ENCODE measurements around the gene CFAP97D1. TPM values are rescaled to one million over a fixed set of nuclear protein-coding genes. Genes with fewer than 3 reads are reported as not detected.

Gene CFAP97D1
- total and polyA plus RNA-seq, 7 experiments from 2014 or later: not detected

DNA sequence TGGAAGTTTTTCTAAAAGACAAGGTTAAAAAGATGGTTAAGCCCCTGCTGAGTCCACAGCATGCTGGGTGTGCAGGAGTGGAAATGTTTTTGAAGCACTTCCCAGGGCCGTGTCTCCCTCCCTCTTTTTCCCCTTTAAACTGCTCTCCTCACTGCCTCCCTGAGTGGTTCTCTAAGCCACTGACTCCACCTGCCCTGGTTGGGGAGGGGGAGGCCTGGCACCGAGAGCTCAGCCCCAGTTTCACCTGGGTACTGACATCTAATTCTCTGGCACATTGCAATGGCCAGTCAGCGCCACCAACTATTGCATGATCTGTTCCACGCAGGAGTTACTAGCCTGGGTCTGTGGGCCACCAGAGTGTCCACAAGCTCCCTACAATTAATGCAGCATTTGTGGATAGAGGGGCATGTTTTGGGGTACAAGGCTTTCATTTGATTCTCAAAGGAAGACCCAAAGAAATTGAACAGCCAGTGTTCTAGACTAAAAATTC is 30.0 kb downstream of the CFAP97D1 start:
- no peak for DNase-seq
- Histone ChIP-seq H3K9me3 (ENCODE audit: control insufficient read depth in 2 of 3, low read length in 3 of 3) (no peaks in the 10 kb centered on the region), H3K27ac (ENCODE audit: low read depth, low read length) (no peak overlapping the region), H3K27me3 (ENCODE audit: control insufficient read depth in 2 of 2, insufficient read depth in 2 of 2, low read length in 2 of 2) (no peaks in the 10 kb centered on the region), H3K36me3 (ENCODE audit: control insufficient read depth in 2 of 3, insufficient read depth in 3 of 3, low read length in 3 of 3) (no peaks in the 10 kb centered on the region), H3K4me1 (ENCODE audit: control insufficient read depth in 2 of 2, insufficient read depth in 2 of 2, low read length in 2 of 2) (no peaks in the 10 kb centered on the region), H3K4me3 (ENCODE audit: low read length) (no peak overlapping the region)
- intact Hi-C loops (cut with micrococcal nuclease): no loop called here
- CTCF ChIA-PET: no interaction called here
- Mint-ChIP-seq H3K27ac (no peak overlapping the region), H3K27me3 (peaks cover 0 to 22% (median 3%) of the 10 kb centered on the region in 5 donors), H3K4me3 (no peak overlapping the region), H3K36me3 (no peaks in the 10 kb centered on the region), H3K4me1 (peaks cover 0 to 3% (median 0%) of the 10 kb centered on the region in 7 donors), H3K9me3 (no peaks in the 10 kb centered on the region)
- POLR2A ChIA-PET: no interaction called here
- ATAC-seq: no peak

DNA sequence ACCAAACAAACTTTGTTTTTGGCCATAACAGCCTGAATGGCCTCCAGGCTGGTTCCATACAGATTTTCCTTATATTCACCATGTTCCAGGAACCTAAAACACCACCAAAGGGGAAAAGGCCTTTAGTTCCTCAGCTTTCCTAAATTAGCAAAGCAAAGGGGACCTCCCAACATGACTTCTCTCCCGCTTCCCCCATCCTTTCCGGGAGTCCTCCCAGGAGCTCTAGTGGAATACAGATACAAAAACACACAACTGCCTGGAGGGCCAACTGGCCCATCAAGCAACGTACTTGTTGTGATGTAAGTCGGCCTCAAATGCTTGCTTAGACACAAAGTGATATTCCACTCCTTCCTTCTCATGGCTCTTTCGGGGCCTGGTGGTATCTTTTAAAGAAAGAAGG is 30.6 kb downstream of the CFAP97D1 start:
- CTCF ChIA-PET: no interaction called here
- no peak overlapping the region for H3K27ac Mint-ChIP-seq

DNA sequence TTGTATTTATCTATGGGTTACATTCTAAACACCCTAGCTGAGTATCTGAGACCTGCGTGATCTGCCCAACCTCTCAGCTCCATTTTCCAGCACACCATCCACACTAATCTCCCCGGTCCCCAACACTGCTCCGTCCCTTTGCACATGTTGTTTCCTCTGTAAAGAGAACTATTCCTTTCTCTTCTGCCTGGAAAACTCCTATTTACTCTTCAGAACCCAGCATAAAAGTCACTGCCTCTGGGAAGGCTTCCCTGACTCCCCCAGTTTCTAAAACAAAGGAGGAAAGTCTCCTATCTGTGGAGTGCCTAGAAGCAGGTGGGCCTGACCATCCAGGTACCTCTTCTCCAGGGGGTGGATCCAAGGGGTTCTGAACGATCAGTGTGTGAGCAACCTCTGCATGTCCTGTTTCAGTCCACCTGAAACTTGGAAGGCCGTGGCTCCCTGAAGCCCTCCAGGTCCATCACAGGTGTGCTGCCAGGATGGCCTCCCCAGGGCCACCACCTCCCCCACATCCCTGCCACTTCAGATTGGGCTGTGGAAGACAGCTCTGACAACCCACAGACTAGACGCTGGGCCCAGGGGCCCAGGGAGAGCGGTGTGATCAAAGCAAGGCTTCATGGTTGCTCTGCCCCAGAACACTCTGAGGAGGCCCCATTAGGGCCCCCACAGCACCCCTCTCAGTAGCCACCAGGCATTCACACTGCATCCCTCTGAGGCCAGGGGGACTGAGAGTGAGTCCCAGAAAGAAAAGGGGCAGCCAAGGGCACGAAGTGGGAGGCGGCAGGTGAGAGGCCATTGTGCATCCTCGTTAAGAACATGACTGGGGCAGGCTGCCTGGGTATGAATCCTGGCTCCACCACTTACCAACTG is 32.4 kb downstream of the CFAP97D1 start:
- POLR2A ChIA-PET: no interaction called here
- DNase-seq (no peak), ATAC-seq (no peak)
- CTCF ChIA-PET: no interaction called here
- no peak overlapping the region for H3K4me3 ChIP-seq (ENCODE audit: low read length)
- Mint-ChIP-seq H3K9me3 (no peaks in the 10 kb centered on the region), H3K4me3 (no peak overlapping the region), H3K27ac (no peak overlapping the region), H3K4me1 (peaks cover 0 to 3% (median 0%) of the 10 kb centered on the region in 7 donors), H3K36me3 (no peaks in the 10 kb centered on the region), H3K27me3 (peaks cover 0 to 15% (median 0%) of the 10 kb centered on the region in 5 donors)
- no peaks in the 10 kb centered on the region for H3K4me1 ChIP-seq (ENCODE audit: control insufficient read depth in 2 of 2, insufficient read depth in 2 of 2, low read length in 2 of 2)
- H3K9me3 ChIP-seq (ENCODE audit: control insufficient read depth in 2 of 3, low read length in 3 of 3): no peaks in the 10 kb centered on the region
- no peaks in the 10 kb centered on the region for H3K36me3 ChIP-seq (ENCODE audit: control insufficient read depth in 2 of 3, insufficient read depth in 3 of 3, low read length in 3 of 3)
- no peak overlapping the region for H3K27ac ChIP-seq (ENCODE audit: low read depth, low read length)
- intact Hi-C loops (cut with micrococcal nuclease): no loop called here
- no peaks in the 10 kb centered on the region for H3K27me3 ChIP-seq (ENCODE audit: control insufficient read depth in 2 of 2, insufficient read depth in 2 of 2, low read length in 2 of 2)

More for the DNA sequence above, 30.6 kb downstream of the CFAP97D1 start:
- Mint-ChIP-seq H3K4me1 (peaks cover 0 to 3% (median 0%) of the 10 kb centered on the region in 7 donors), H3K9me3 (no peaks in the 10 kb centered on the region), H3K27me3 (peaks cover 0 to 16% (median 0%) of the 10 kb centered on the region in 5 donors), H3K36me3 (no peaks in the 10 kb centered on the region), H3K4me3 (no peak overlapping the region)
- H3K4me1 ChIP-seq (ENCODE audit: control insufficient read depth in 2 of 2, insufficient read depth in 2 of 2, low read length in 2 of 2): no peaks in the 10 kb centered on the region
- H3K27me3 ChIP-seq (ENCODE audit: control insufficient read depth in 2 of 2, insufficient read depth in 2 of 2, low read length in 2 of 2): no peaks in the 10 kb centered on the region
- intact Hi-C loops (cut with micrococcal nuclease): no loop called here
- DNase-seq: no peak
- ATAC-seq: no peak
- H3K9me3 ChIP-seq (ENCODE audit: control insufficient read depth in 2 of 3, low read length in 3 of 3): no peaks in the 10 kb centered on the region
- H3K4me3 ChIP-seq (ENCODE audit: low read length): no peak overlapping the region
- H3K36me3 ChIP-seq (ENCODE audit: control insufficient read depth in 2 of 3, insufficient read depth in 3 of 3, low read length in 3 of 3): no peaks in the 10 kb centered on the region
- no peak overlapping the region for H3K27ac ChIP-seq (ENCODE audit: low read depth, low read length)
- POLR2A ChIA-PET: no interaction called here

DNA sequence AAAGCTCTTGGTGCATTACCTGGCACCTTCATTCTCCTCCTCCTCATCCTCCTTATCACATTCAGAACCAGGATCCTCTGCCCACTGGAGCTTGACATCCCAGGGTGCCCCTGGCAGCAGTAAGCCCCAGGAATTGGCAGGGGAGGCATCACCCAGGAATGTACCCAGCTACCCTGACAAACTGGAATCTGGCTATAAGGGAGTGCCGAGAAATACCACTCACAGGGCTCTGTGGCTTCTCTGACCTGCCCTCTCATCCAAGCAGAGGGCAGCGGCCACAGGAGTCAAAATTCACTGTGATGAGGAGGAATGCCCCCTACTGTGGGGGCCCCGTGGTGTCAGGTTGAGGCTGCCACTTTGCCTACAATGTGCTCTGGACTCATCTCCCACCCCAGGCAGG is 33.2 kb downstream of the CFAP97D1 start:
- intact Hi-C loops (cut with micrococcal nuclease): no loop called here
- DNase-seq (no peak), ATAC-seq (no peak)
- Mint-ChIP-seq H3K4me1 (peaks cover 0 to 3% (median 0%) of the 10 kb centered on the region in 7 donors), H3K9me3 (no peaks in the 10 kb centered on the region), H3K36me3 (no peaks in the 10 kb centered on the region), H3K4me3 (no peak overlapping the region), H3K27ac (no peak overlapping the region), H3K27me3 (peaks cover 0 to 15% (median 0%) of the 10 kb centered on the region in 5 donors)
- ChIA-PET POLR2A (no interaction called here), CTCF (no interaction called here)
- no peaks in the 10 kb centered on the region for H3K4me1 ChIP-seq (ENCODE audit: control insufficient read depth in 2 of 2, insufficient read depth in 2 of 2, low read length in 2 of 2)
- no peak overlapping the region for H3K4me3 ChIP-seq (ENCODE audit: low read length)
- H3K9me3 ChIP-seq (ENCODE audit: control insufficient read depth in 2 of 3, low read length in 3 of 3): no peaks in the 10 kb centered on the region
- H3K27me3 ChIP-seq (ENCODE audit: control insufficient read depth in 2 of 2, insufficient read depth in 2 of 2, low read length in 2 of 2): no peaks in the 10 kb centered on the region
- H3K27ac ChIP-seq (ENCODE audit: low read depth, low read length): no peak overlapping the region
- H3K36me3 ChIP-seq (ENCODE audit: control insufficient read depth in 2 of 3, insufficient read depth in 3 of 3, low read length in 3 of 3): no peaks in the 10 kb centered on the region

DNA sequence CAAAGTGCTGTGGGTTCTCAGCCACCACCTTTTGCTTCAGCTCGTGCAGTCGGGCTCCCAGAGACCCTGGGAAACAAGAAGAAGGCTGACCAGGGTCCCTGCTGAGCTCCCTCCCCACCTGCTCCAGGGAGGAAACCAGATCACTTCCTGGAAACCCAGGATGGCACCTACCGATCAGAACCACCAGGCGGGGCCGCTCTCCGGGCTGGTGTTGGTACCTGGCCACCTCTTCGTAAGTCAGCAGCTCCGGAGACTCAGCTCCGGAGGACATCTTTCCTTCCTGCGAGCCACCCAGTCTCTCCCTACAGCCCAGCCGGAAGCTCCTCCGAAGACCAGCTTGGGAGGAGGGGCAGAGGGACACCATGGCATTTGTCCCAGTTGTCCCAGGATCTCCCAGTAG is 33.8 kb downstream of the CFAP97D1 start:
- H3K36me3 Mint-ChIP-seq: no peaks in the 10 kb centered on the region
- intact Hi-C loops (cut with micrococcal nuclease): no loop called here
- Histone ChIP-seq H3K4me1 (ENCODE audit: control insufficient read depth in 2 of 2, insufficient read depth in 2 of 2, low read length in 2 of 2) (no peaks in the 10 kb centered on the region), H3K4me3 (ENCODE audit: low read length) (no peak overlapping the region), H3K27me3 (ENCODE audit: control insufficient read depth in 2 of 2, insufficient read depth in 2 of 2, low read length in 2 of 2) (no peaks in the 10 kb centered on the region), H3K9me3 (ENCODE audit: control insufficient read depth in 2 of 3, low read length in 3 of 3) (no peaks in the 10 kb centered on the region), H3K36me3 (ENCODE audit: control insufficient read depth in 2 of 3, insufficient read depth in 3 of 3, low read length in 3 of 3) (no peaks in the 10 kb centered on the region), H3K27ac (ENCODE audit: low read depth, low read length) (no peak overlapping the region)
- no peak overlapping the region for H3K4me3 Mint-ChIP-seq
- H3K27ac Mint-ChIP-seq: no peak overlapping the region
- no peak for DNase-seq
- CTCF ChIA-PET: no interaction called here
- peaks cover 0 to 15% (median 0%) of the 10 kb centered on the region in 5 donors for H3K27me3 Mint-ChIP-seq
- no peak for ATAC-seq
- no peaks in the 10 kb centered on the region for H3K9me3 Mint-ChIP-seq
- peaks cover 0 to 3% (median 0%) of the 10 kb centered on the region in 7 donors for H3K4me1 Mint-ChIP-seq
- POLR2A ChIA-PET: no interaction called here

DNA sequence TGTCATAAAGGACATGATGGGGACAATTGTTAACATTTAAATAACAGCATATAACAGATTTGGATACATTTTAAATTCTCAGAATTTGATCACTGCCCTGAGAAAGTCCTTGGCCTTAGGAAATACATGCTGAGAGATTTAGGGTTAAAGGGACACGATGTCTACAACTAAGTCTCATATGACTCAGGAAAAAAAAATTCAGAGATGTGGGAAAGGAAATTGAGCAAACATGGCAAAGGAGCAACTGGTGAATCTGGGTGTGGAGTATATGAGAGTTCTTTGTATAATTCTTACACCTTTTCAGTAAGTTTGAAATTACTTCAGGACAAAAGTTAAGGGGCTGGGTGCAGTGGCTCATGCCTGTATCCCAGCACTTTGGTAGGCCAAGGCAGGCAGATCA is 34.5 kb downstream of the CFAP97D1 start:
- H3K9me3 ChIP-seq (ENCODE audit: control insufficient read depth in 2 of 3, low read length in 3 of 3): no peaks in the 10 kb centered on the region
- no peak overlapping the region for H3K27ac ChIP-seq (ENCODE audit: low read depth, low read length)
- ATAC-seq (no peak), DNase-seq (no peak)
- H3K36me3 ChIP-seq (ENCODE audit: control insufficient read depth in 2 of 3, insufficient read depth in 3 of 3, low read length in 3 of 3): no peaks in the 10 kb centered on the region
- H3K4me3 Mint-ChIP-seq: no peak overlapping the region
- peaks cover 0 to 3% (median 0%) of the 10 kb centered on the region in 7 donors for H3K4me1 Mint-ChIP-seq
- POLR2A ChIA-PET: no interaction called here
- H3K9me3 Mint-ChIP-seq: no peaks in the 10 kb centered on the region
- no peak overlapping the region for H3K4me3 ChIP-seq (ENCODE audit: low read length)
- no peaks in the 10 kb centered on the region for H3K36me3 Mint-ChIP-seq
- peaks cover 0 to 12% (median 0%) of the 10 kb centered on the region in 5 donors for H3K27me3 Mint-ChIP-seq
- no peaks in the 10 kb centered on the region for H3K27me3 ChIP-seq (ENCODE audit: control insufficient read depth in 2 of 2, insufficient read depth in 2 of 2, low read length in 2 of 2)
- intact Hi-C loops (cut with micrococcal nuclease): no loop called here
- H3K4me1 ChIP-seq (ENCODE audit: control insufficient read depth in 2 of 2, insufficient read depth in 2 of 2, low read length in 2 of 2): no peaks in the 10 kb centered on the region
- peak overlapping the region in 1 of 9 donors; percentile 4 for H3K27ac Mint-ChIP-seq
- CTCF ChIA-PET: no interaction called here
